PC-9 (cell line): Measurements from ENCODE around the gene PCNX3. TPM values are rescaled to one million over a fixed set of nuclear protein-coding genes. Genes with fewer than 3 reads are reported as not detected.
A peak's percentile ranks its signal among the peaks of the same experiment; 100 is the strongest.

Source experiments
- BruUV-seq: library from RNA; stranded (reverse); fragments of 400-500 nt; replicated peaks from 2 replicates; lab custom pipeline; 2021; lab: Mats Ljungman, UMichigan
- CTCF ChIA-PET: fragments of 300-600 bp; sonication (Branson Sonifier 250); formaldehyde crosslinking; loops from one replicate; lab custom pipeline; 2022; ENCODE audit warnings: antibody characterized with exemption; lab: Charles Lee
- POLR2A ChIA-PET: fragments of 300-600 bp; sonication (Branson Sonifier 250); formaldehyde crosslinking; loops from one replicate; lab custom pipeline; 2022; ENCODE audit warnings: antibody characterized with exemption; ENCODE audit not compliant: unreplicated experiment; lab: Charles Lee
- DNase-seq, 2 experiments: peaks; one replicate each; pipeline versions ENCODE4 v3.0.0 to v3.0.0-alpha.2; 2015 to 2022; ENCODE audit warnings: mixed read lengths in 1 of 2
- H2AFZ ChIP-seq: fragments of 200-600 bp; sonication (generic); 2 replicates; pipeline ENCODE4 v1.8.1; 2017; ENCODE audit warnings: antibody characterized with exemption
- H3F3A ChIP-seq: fragments of 200-600 bp; sonication (generic); 2 replicates; pipeline ENCODE4 v1.8.1; 2017; ENCODE audit warnings: antibody characterized with exemption, mild to moderate bottlenecking, low read depth; ENCODE audit not compliant: insufficient read depth
- H3K27ac ChIP-seq: fragments of 200-600 bp; sonication (generic); 2 replicates; pipeline ENCODE4 v1.6.1; 2016; ENCODE audit warnings: mixed run types
- H3K27me3 ChIP-seq: fragments of 200-600 bp; sonication (generic); 2 replicates; pipeline ENCODE4 v1.6.1; 2016; ENCODE audit warnings: low read depth, mixed run types; ENCODE audit not compliant: insufficient read depth
- H3K36me3 ChIP-seq: fragments of 200-600 bp; sonication (generic); 2 replicates; pipeline ENCODE4 v1.6.1; 2016; ENCODE audit warnings: low read depth, mixed run types
- H3K4me1 ChIP-seq: fragments of 200-600 bp; sonication (generic); replicated peaks from 2 replicates; pipeline ENCODE4 v1.6.1; 2016; ENCODE audit warnings: mixed run types; ENCODE audit not compliant: insufficient read depth
- H3K4me2 ChIP-seq: fragments of 200-600 bp; sonication (generic); 2 replicates; pipeline ENCODE4 v1.6.1; 2017; ENCODE audit warnings: mixed run types
- H3K4me3 ChIP-seq: fragments of 200-600 bp; sonication (generic); 2 replicates; pipeline ENCODE4 v1.6.1; 2016; ENCODE audit warnings: mixed run types
- H3K79me2 ChIP-seq: fragments of 200-600 bp; sonication (generic); 2 replicates; pipeline ENCODE4 v1.6.1; 2017; ENCODE audit warnings: low read depth, mixed run types
- H3K9me2 ChIP-seq: fragments of 200-600 bp; sonication (generic); 2 replicates; pipeline ENCODE4 v1.8.1; 2017; ENCODE audit warnings: mild to moderate bottlenecking; ENCODE audit not compliant: insufficient read depth
- H3K9me3 ChIP-seq: fragments of 200-600 bp; sonication (generic); 2 replicates; pipeline ENCODE4 v1.8.1; 2016; ENCODE audit warnings: low read depth; ENCODE audit not compliant: insufficient read depth
- H4K20me1 ChIP-seq: fragments of 200-600 bp; sonication (generic); 2 replicates; pipeline ENCODE4 v1.8.1; 2017; ENCODE audit not compliant: insufficient read depth
- CTCF ChIP-seq: fragments of 200-600 bp; sonication (generic); conservative IDR thresholded peaks from 2 replicates; pipeline ENCODE4 v1.6.1; 2017; ENCODE audit warnings: mixed run types, antibody characterized with exemption, mild to moderate bottlenecking, moderate library complexity
- EZH2 ChIP-seq: fragments of 200-600 bp; sonication (generic); IDR thresholded peaks from 2 replicates; pipeline ENCODE4 v1.8.0; 2017; ENCODE audit warnings: antibody characterized with exemption, low read depth
- intact Hi-C: fragments of 100-400 bp; cut with micrococcal nuclease; formaldehyde crosslinking; loops from one replicate; pipeline ENCODE4 v1.10.0; 2022; ENCODE audit not compliant: unreplicated experiment
- total RNA-seq: library from RNA; stranded (reverse); gene quantifications from 2 replicates; pipeline ENCODE4 v1.2.3, GENCODE V29; 2021

Gene PCNX3
- total RNA-seq, 1 experiment from 2014 or later = 76.9 TPM

DNA sequence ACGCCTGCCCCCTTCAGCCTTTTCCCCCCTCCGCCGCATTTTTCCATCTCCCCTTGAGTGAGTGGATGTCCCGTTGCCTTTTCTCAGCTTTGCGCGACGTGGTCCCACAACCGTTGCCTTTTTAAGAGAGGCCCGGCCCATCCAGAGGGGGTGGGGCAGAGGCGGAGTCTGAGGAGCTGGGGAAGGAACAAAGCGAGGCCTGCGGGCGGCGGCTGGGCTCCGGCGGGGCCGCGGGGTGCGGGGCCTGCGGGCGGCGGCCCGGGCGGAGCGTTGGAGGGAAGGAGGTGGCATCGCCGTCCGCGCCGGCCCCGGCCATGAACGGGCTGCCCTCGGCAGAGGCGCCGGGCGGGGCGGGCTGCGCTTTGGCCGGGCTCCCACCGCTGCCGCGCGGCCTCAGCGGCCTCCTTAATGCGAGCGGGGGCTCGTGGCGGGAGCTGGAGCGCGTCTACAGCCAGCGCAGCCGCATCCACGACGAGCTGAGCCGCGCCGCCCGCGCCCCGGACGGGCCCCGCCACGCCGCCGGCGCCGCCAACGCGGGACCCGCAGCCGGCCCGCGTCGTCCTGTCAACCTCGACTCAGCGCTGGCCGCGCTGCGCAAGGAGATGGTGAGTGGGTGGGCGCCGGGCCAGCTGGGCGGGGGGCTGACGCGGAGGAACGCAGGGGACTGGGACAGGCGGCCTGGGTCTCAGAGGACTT lies 43.1 kb upstream of the PCNX3 start, which contains the start of gene FAM89B:
Gene FAM89B, plus strand, starts transcription at position 183 of the 696 bp plus-strand sequence. Its CDS starts 132 bp downstream, at position 315.
- Histone ChIP-seq H3K27ac (no peak within 1 kb of the TSS), H3K79me2 (peaks cover 55% of the 10 kb centered on the region), H4K20me1 (peaks cover under 1% of the 10 kb centered on the region; the same call in 1 of the 2 replicates), H3K4me3 (peak within 1 kb of the TSS; percentile 73), H3K27me3 (no peaks in the 10 kb centered on the region), H2AFZ (no peak within 1 kb of the TSS), H3F3A (peaks cover 72% of the 10 kb centered on the region), H3K9me2 (no peaks in the 10 kb centered on the region), H3K36me3 (peaks cover 5% of the 10 kb centered on the region; the same call in 1 of the 2 replicates), H3K4me1 (peaks cover 61% of the 10 kb centered on the region), H3K9me3 (no peaks in the 10 kb centered on the region), H3K4me2 (peak within 1 kb of the TSS; percentile 96)
- peak; percentile 67 to 91 for DNase-seq
- no TSS peak for BruUV-seq
- intact Hi-C loops = loop anchor here (5.0 kb wide), 5 partner anchors 45 to 480 kb away; partner anchors contain the start of genes CST6, KAT5, NEAT1 and SCYL1
- ChIA-PET CTCF (interaction anchor here (0.6 to 3.4 kb wide), 12 partner anchors 12 to 413 kb away, joined by 3 to 30 read pairs (median 7); partner anchors contain the start of genes FRMD8 and PCNX3), POLR2A (interaction anchor here (0.5 to 1.5 kb wide), 9 partner anchors 12 to 257 kb away, joined by 3 to 47 read pairs (median 4); no protein-coding TSS in a partner anchor)
- TF ChIP-seq EZH2 (no peak), CTCF (no peak)

GRCh38 chr11:65573391-65574079 lies 42.0 kb upstream of the PCNX3 start:
- Histone ChIP-seq H2AFZ (no peak overlapping the region), H3K9me2 (no peaks in the 10 kb centered on the region), H3K4me2 (peak overlapping the region; percentile 96), H3K79me2 (peaks cover 54% of the 10 kb centered on the region), H4K20me1 (peaks cover 4% of the 10 kb centered on the region; the same call in 1 of the 2 replicates), H3K4me3 (peak overlapping the region; percentile 73; the same call in 1 of the 2 replicates), H3K4me1 (peaks cover 59% of the 10 kb centered on the region), H3K36me3 (no peaks in the 10 kb centered on the region), H3K9me3 (no peaks in the 10 kb centered on the region), H3K27me3 (no peaks in the 10 kb centered on the region), H3K27ac (no peak overlapping the region), H3F3A (peaks cover 70% of the 10 kb centered on the region)
- intact Hi-C loops = loop anchor here (5.0 kb wide), 5 partner anchors 46 to 479 kb away; partner anchors contain the start of genes CST6, KAT5, NEAT1 and SCYL1
- BruUV-seq = TSS peak; percentile 12
- CTCF ChIA-PET = interaction anchor here (0.5 to 1.2 kb wide), 2 partner anchors 66 to 224 kb away, joined by 3 to 4 read pairs; no protein-coding TSS in a partner anchor
- DNase-seq = no peak
- no peak for TF ChIP-seq CTCF
- TF ChIP-seq EZH2 = no peak
- POLR2A ChIA-PET = interaction anchor here (1.5 kb wide), 1 partner anchor 20 kb away, joined by 4 read pairs; no protein-coding TSS in a partner anchor
